ENCODE data around the gene PMM1. TPM values are rescaled to one million over a fixed set of nuclear protein-coding genes. Genes with fewer than 3 reads are reported as not detected.

The PMM1 gene
- total and polyA plus RNA-seq, 2 experiments from 2014 or later, result 29.4 to 78.2 TPM

DNA sequence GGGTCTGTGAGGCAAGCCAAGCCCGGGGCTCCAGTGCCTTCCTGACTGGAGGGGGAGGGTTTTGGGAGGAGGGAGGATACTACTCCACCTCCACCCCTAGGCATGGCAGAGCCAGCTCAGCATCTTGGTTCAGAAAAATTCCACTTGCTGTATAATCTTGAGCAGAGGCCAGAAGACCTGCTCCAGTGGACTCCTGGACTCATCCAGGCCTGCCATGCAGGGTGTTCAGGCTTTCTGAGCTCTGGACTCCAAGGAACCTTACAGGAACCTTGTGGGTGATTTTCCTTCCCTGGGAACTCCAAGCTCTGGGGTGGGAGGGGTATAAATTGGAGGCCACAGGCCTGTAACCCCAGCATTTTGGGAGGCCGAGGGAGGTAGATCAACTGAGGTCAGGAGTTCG is 19.4 kb downstream of the PMM1 start:
- Histone ChIP-seq H3F3A (ENCODE audit: insufficient read depth) (peaks cover 2% of the 10 kb centered on the region; the same call in 1 of the 2 replicates), H3K36me3 (ENCODE audit: low read depth) (no peaks in the 10 kb centered on the region), H3K4me2 (ENCODE audit: unreplicated experiment) (no peak overlapping the region), H3K9me3 (ENCODE audit: low read depth) (no peaks in the 10 kb centered on the region), H2AFZ (no peak overlapping the region), H3K79me2 (ENCODE audit: insufficient read depth) (no peaks in the 10 kb centered on the region), H3K27ac (no peak overlapping the region), H3K27me3 (replicated peaks; ENCODE audit: insufficient read depth) (no peaks in the 10 kb centered on the region), H3K9me2 (ENCODE audit: insufficient read depth) (no peaks in the 10 kb centered on the region), H4K20me1 (ENCODE audit: insufficient read depth) (no peaks in the 10 kb centered on the region), H3K4me3 (no peak overlapping the region), H3K9ac (no peak overlapping the region), H3K4me1 (ENCODE audit: insufficient read depth) (0 out of 2 replicates have a peak, but pooled peaks cover 3% of the 10 kb centered on the region)
- TF ChIP-seq EZH2 (IDR thresholded peaks at IDR 0.05; ENCODE audit: insufficient read depth, poor library complexity, severe bottlenecking) (no peak), EZH2phosphoT487 (IDR thresholded peaks at IDR 0.05; ENCODE audit: insufficient read depth, low read depth) (no peak)
- 67 to 68% methylated on average over 3 of the region's 3 CpGs for WGBS, 2 experiments (ENCODE audit: low coverage in 1 of 2, low lambda C conversion rate in 2 of 2, missing lambda C conversion rate in 2 of 2)
- in situ Hi-C loops (cut with MboI), result no loop called here
- DNase-seq, result no peak

- Histone ChIP-seq H3F3A (ENCODE audit: insufficient read depth) (peaks cover 9% of the 10 kb centered on the region), H3K9me3 (ENCODE audit: low read depth) (no peaks in the 10 kb centered on the region), H3K9ac (no peak overlapping the region), H3K27me3 (replicated peaks; ENCODE audit: insufficient read depth) (no peaks in the 10 kb centered on the region), H3K4me3 (no peak overlapping the region), H3K4me1 (ENCODE audit: insufficient read depth) (peaks cover 6% of the 10 kb centered on the region; the same call in 1 of the 2 replicates), H3K79me2 (ENCODE audit: insufficient read depth) (no peaks in the 10 kb centered on the region), H3K4me2 (ENCODE audit: unreplicated experiment) (no peak overlapping the region), H2AFZ (no peak overlapping the region), H3K36me3 (ENCODE audit: low read depth) (no peaks in the 10 kb centered on the region), H3K27ac (no peak overlapping the region), H3K9me2 (ENCODE audit: insufficient read depth) (no peaks in the 10 kb centered on the region), H4K20me1 (ENCODE audit: insufficient read depth) (no peaks in the 10 kb centered on the region)
- 77 to 78% methylated on average over 7 of the region's 7 CpGs for whole genome bisulfite sequencing, 2 experiments (ENCODE audit: low coverage in 1 of 2, low lambda C conversion rate in 2 of 2, missing lambda C conversion rate in 2 of 2)
- TF ChIP-seq EZH2 (IDR thresholded peaks at IDR 0.05; ENCODE audit: insufficient read depth, poor library complexity, severe bottlenecking) (no peak), EZH2phosphoT487 (IDR thresholded peaks at IDR 0.05; ENCODE audit: insufficient read depth, low read depth) (no peak)
- no peak for DNase-seq
- in situ Hi-C loops (cut with MboI), result no loop called here
Measured at GRCh38 chr22:41568811-41569210, 20.8 kb downstream of the PMM1 start.

GRCh38 chr22:41567512-41567768 is 22.2 kb downstream of the PMM1 start:
- 77 to 83% methylated on average over 3 of the region's 3 CpGs for WGBS, 2 experiments (ENCODE audit: low coverage in 1 of 2, low lambda C conversion rate in 2 of 2, missing lambda C conversion rate in 2 of 2)
- Histone ChIP-seq H3K36me3 (ENCODE audit: low read depth) (no peaks in the 10 kb centered on the region), H3K4me2 (ENCODE audit: unreplicated experiment) (no peak overlapping the region), H3K9ac (no peak overlapping the region), H2AFZ (no peak overlapping the region), H3K79me2 (ENCODE audit: insufficient read depth) (no peaks in the 10 kb centered on the region), H3F3A (ENCODE audit: insufficient read depth) (peaks cover 9% of the 10 kb centered on the region), H3K27me3 (replicated peaks; ENCODE audit: insufficient read depth) (no peaks in the 10 kb centered on the region), H3K4me3 (no peak overlapping the region), H3K4me1 (ENCODE audit: insufficient read depth) (peaks cover 17% of the 10 kb centered on the region), H3K27ac (no peak overlapping the region), H3K9me3 (ENCODE audit: low read depth) (no peaks in the 10 kb centered on the region), H4K20me1 (ENCODE audit: insufficient read depth) (no peaks in the 10 kb centered on the region), H3K9me2 (ENCODE audit: insufficient read depth) (no peaks in the 10 kb centered on the region)
- in situ Hi-C loops (cut with MboI), result no loop called here
- TF ChIP-seq EZH2phosphoT487 (IDR thresholded peaks at IDR 0.05; ENCODE audit: insufficient read depth, low read depth) (no peak), EZH2 (IDR thresholded peaks at IDR 0.05; ENCODE audit: insufficient read depth, poor library complexity, severe bottlenecking) (no peak)
- no peak for DNase-seq

DNA sequence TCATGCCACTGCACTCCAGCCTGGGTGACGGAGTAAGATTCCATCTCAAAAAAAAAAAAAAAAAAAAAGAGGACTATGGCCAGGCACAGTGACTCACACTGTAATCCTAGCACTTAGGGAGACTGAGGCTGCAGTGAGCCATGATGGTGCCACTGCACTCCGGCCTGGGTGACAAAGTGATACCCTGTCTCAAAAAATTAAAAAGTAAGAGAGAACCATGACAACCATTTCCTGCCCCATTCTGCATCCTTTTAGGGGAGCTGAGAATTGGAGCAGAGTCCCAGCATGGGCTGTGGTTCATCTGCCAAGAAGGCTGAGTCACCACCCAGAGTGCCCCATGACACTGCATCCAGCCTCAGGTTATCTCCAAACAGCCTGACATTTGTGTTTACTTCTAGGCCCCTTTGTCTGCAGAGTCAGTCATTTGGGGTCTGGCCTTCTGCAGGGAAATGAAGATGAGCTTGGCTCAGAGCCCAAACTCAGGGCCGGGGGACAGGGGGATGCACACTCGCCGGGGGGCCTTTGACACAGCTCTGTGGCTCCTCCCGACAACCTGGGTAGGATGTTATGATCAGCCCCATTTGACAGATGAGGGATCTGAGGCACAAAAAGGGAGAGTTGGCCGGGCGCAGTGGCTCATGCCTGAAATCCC is 24.1 kb downstream of the PMM1 start:
- Histone ChIP-seq H3K27me3 (replicated peaks; ENCODE audit: insufficient read depth) (no peaks in the 10 kb centered on the region), H3K9me2 (ENCODE audit: insufficient read depth) (no peaks in the 10 kb centered on the region), H3K9me3 (ENCODE audit: low read depth) (no peaks in the 10 kb centered on the region), H2AFZ (no peak overlapping the region), H3K36me3 (ENCODE audit: low read depth) (no peaks in the 10 kb centered on the region), H3K79me2 (ENCODE audit: insufficient read depth) (no peaks in the 10 kb centered on the region), H3K4me2 (ENCODE audit: unreplicated experiment) (no peak overlapping the region), H3K4me1 (ENCODE audit: insufficient read depth) (peaks cover 21% of the 10 kb centered on the region), H3K9ac (0 out of 2 replicates have a peak overlapping the region, but pooled peaks have one; percentile 34), H4K20me1 (ENCODE audit: insufficient read depth) (no peaks in the 10 kb centered on the region), H3K27ac (peak overlapping the region; percentile 60), H3K4me3 (no peak overlapping the region), H3F3A (ENCODE audit: insufficient read depth) (peaks cover 9% of the 10 kb centered on the region)
- in situ Hi-C loops (cut with MboI), result no loop called here
- WGBS, 2 experiments (ENCODE audit: low coverage in 1 of 2, low lambda C conversion rate in 2 of 2, missing lambda C conversion rate in 2 of 2), result 35 to 45% methylated on average over 8 of the region's 8 CpGs
- peak; percentile 87 for DNase-seq
- TF ChIP-seq EZH2 (IDR thresholded peaks at IDR 0.05; ENCODE audit: insufficient read depth, poor library complexity, severe bottlenecking) (no peak), EZH2phosphoT487 (IDR thresholded peaks at IDR 0.05; ENCODE audit: insufficient read depth, low read depth) (no peak)

Measured in GM23248 (cell line).